Ovary (tissue), 9 donors: ENCODE results near the gene CLDN18. TPM values are rescaled to one million over a fixed set of nuclear protein-coding genes. Genes with fewer than 3 reads are reported as not detected.

Experiments
- DNase-seq, 5 donors: peaks; one replicate each; pipeline ENCODE4 v3.0.0-alpha.2; 2019 to 2020
- H3K27ac ChIP-seq, 2 donors: fragments of 200-600 bp; one replicate each; pipeline versions ENCODE4 v1.5.1 to v1.8.0; 2019 to 2022
- H3K27me3 ChIP-seq: fragments of 200-600 bp; one replicate; pipeline ENCODE4 v1.8.0; 2022
- H3K36me3 ChIP-seq: fragments of 200-600 bp; sonication (generic); one replicate; pipeline ENCODE4 v1.5.1; 2019
- H3K4me1 ChIP-seq: one replicate; pipeline ENCODE4 v1.8.1; 2013; ENCODE audit warnings: mild to moderate bottlenecking, moderate library complexity; ENCODE audit not compliant: insufficient read depth
- H3K4me3 ChIP-seq: fragments of 200-600 bp; sonication (generic); one replicate; pipeline ENCODE4 v1.5.1; 2017
- H3K9me3 ChIP-seq, 2 donors: fragments of 200-600 bp in 1 of 2; sonication (generic) in 1 of 2; one replicate each; pipeline versions ENCODE4 v1.5.1 to v1.8.1; 2013 to 2019; ENCODE audit warnings: mild to moderate bottlenecking in 1 of 2, moderate library complexity in 1 of 2
- EP300 ChIP-seq: sonication (generic); formaldehyde crosslinking; IDR thresholded peaks from one replicate; pipeline ENCODE4 v1.6.1; 2017; ENCODE audit warnings: antibody characterized with exemption
- POLR2A ChIP-seq: fragments of 450-650 bp; IDR thresholded peaks from one replicate; pipeline ENCODE4 v1.6.1; 2017; ENCODE audit warnings: antibody characterized with exemption, mild to moderate bottlenecking, moderate library complexity
- WGBS, 3 donors: extraction: QIAGEN DNeasy Blood & Tissue Kit in 1 of 3; methylation state at CpG; one replicate each; pipeline versions ENCODE4 v1.1.5 to v1.1.7; 2013 to 2017; 5-methylcytosine and 5-hydroxymethylcytosine counted together
- intact Hi-C, 4 donors: fragments of 100-400 bp; cut with DNase I; formaldehyde crosslinking; loops; one replicate each; pipeline versions ENCODE4 v1.11.0 to v1.15.1; 2022 to 2023
- polyA plus RNA-seq, 2 donors: library from polyadenylated mRNA; stranded (reverse); fragments of 200-250 nt in 1 of 2; fragments of 350-450 nt in 1 of 2; fragmentation: Illumina TruSeq in 1 of 2; extraction: RNeasy Lipid Tissue Mini Kit (QIAGEN cat#74804) in 1 of 2; gene quantifications; one replicate each; pipeline ENCODE4 v1.2.3, GENCODE V29; 2013 to 2014
- total RNA-seq, 7 donors: library from RNA; depleted of rRNA in 2 of 7; stranded (reverse); fragments of >200 nt in 2 of 7; fragmentation: NEBNext Ultra II Directional in 3 of 7; extraction: Animal tissue kit (Norgen Biotek cat#: 25700) in 3 of 7; gene quantifications; one replicate each; pipeline versions ENCODE4 v1.1.0 to v1.2.4, GENCODE V29; 2016 to 2023
- TF ChIP-seq, protein P1 (sequence below), 3 donors: fragments of 450-650 bp in 2 of 3; fragments of 200-600 bp in 1 of 3; IDR thresholded peaks; one replicate each; pipeline versions ENCODE4 v1.5.1 to v1.8.0; 2016 to 2022; ENCODE audit warnings: antibody characterized with exemption in 3 of 3, mild to moderate bottlenecking in 1 of 3
- donor health status: DM: no; HTN: no; CAD: no; lungs with moderate emphysema.
- donor health status: DM: no; HTN: no; CAD: no.
- donor health status: Bipolar disorder and iron deficiency.
- donor health status: DM: yes; HTN: yes; CAD: no.
- donor health status: DM: no; HTN: no; CAD: no.
- donor health status: DM: yes; HTN: yes; CAD: no.

Gene CLDN18
- total and polyA plus RNA-seq, 9 donors: 0.08 to 0.31 (median 0.11) TPM; not detected in 6

DNA sequence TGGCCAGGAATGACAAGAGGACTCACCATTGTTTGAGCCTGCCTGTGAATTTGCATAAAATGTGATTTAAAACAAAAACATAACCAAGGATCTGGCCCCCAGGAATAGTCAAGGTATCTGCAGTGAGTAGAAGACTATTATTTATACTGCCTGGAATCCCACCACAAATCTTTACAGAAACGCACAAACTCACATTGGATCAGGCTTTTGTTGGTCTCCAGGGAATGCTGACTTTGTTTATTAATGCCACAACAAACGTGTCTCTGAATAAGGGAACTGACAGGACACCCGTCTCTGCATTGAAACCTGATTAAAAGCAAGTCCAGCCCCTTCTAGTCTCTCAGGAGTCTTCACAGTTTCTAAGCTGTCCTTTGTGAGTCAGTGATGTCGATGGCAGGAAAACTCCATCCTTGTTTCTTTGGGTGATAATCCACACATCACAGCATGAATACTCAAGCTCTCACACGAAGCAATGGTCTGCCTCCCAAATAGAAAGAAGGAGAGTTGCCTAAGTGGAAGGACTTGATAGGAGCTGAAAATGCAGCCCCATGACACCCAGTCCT, 37.7 kb downstream of the CLDN18 start:
- 73 to 83% (median 78%) methylated on average over 5 of the region's 5 CpGs for WGBS, 3 donors
- H3K4me1 ChIP-seq: peaks cover 2% of the 10 kb centered on the region
- H3K27ac ChIP-seq: no peak overlapping the region
- no peaks in the 10 kb centered on the region for H3K27me3 ChIP-seq
- no peak for TF ChIP-seq EP300
- TF ChIP-seq POLR2A: no peak
- TF ChIP-seq, protein P1, sequence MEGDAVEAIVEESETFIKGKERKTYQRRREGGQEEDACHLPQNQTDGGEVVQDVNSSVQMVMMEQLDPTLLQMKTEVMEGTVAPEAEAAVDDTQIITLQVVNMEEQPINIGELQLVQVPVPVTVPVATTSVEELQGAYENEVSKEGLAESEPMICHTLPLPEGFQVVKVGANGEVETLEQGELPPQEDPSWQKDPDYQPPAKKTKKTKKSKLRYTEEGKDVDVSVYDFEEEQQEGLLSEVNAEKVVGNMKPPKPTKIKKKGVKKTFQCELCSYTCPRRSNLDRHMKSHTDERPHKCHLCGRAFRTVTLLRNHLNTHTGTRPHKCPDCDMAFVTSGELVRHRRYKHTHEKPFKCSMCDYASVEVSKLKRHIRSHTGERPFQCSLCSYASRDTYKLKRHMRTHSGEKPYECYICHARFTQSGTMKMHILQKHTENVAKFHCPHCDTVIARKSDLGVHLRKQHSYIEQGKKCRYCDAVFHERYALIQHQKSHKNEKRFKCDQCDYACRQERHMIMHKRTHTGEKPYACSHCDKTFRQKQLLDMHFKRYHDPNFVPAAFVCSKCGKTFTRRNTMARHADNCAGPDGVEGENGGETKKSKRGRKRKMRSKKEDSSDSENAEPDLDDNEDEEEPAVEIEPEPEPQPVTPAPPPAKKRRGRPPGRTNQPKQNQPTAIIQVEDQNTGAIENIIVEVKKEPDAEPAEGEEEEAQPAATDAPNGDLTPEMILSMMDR (IDR thresholded peaks at IDR 0.05): no peak
- no peak overlapping the region for H3K4me3 ChIP-seq
- H3K36me3 ChIP-seq: no peaks in the 10 kb centered on the region
- no peaks in the 10 kb centered on the region for H3K9me3 ChIP-seq
- intact Hi-C loops: no loop called here
- DNase-seq: no peak

DNA sequence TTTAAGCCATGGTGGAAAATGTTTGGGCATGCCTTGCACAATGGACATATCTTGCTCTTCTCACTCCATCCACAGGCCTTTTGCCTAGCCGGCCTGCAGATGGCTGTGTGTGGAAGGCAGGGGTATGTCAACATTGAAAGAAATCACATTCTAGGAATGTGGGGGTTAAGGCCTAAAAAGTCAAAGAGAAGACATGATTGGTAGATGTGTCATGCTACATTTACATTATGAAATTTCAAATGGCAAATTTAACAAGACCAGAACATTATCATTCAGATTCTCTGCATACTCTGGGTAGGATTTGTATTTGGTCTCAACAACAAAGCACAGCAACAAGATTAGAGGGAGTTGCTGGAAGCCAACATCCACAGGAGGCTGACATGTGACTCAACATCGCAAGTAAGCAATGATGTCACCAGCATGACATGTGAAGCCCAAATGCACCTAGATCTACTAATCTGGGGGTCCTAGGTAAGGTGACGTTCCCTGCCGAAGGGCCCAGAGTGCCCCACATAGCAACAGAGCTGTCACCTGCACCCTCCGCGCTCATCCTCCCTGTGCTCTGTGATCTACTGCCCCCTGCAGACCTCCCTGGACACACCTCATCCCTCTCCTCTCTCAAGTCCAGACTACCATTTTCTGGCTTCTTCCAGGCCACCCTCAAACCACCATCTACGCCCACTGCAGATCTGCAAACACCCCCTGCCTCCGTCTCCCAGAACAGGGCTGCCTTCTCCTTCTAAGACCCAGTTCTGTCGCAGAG, 39.4 kb downstream of the CLDN18 start:
- H3K36me3 ChIP-seq: no peaks in the 10 kb centered on the region
- no peak overlapping the region for H3K4me3 ChIP-seq
- H3K9me3 ChIP-seq: no peaks in the 10 kb centered on the region
- intact Hi-C loops: no loop called here
- 94 to 96% (median 96%) methylated on average over 9 of the region's 9 CpGs for WGBS, 3 donors
- H3K27ac ChIP-seq: no peak overlapping the region
- no peaks in the 10 kb centered on the region for H3K27me3 ChIP-seq
- peaks cover 2% of the 10 kb centered on the region for H3K4me1 ChIP-seq
- TF ChIP-seq EP300: no peak
- TF ChIP-seq, protein P1 (IDR thresholded peaks at IDR 0.05): no peak
- TF ChIP-seq POLR2A: no peak
- DNase-seq: no peak

DNA sequence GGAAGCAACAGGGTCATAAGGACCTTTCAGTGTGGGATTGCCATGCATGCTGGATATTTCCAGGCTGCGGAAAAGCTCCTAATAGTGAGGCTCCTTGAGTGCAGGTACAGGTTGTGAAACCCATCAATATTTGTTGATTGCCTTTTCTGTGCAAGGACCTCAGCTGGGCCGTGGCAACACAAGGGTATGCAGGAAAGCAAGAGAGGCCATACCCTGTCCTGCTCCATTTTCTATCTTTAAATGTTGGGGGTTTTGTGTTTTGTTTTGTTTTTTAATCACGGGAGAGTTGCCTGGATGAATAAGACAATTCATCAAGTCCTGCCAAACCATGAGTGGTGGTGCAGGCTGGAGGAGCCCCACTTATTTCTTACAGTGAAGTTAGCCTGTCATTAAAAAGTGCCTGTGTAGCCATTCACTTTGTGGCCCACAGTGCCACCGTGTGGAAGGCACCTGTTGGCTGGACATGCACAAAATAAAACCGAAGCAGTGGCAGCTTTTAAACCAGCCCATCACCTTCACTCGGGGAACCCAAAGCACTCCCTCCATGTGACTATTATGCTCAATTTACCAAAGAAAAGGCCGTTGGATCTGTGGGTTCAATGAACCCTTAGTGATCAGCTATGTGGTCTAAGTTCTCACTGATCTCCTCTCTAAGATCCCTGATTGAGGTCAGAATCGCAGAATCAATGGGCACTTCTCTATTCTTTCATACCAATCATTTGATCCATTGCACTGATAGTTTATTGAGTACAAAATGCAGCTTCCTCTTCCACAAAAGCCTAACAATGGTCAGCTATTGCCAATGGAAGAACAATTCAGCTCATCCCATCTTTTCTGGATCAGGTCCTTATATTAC, 42.2 kb downstream of the CLDN18 start:
- intact Hi-C loops: no loop called here
- Histone ChIP-seq H3K4me3 (no peak overlapping the region), H3K4me1 (peaks cover 2% of the 10 kb centered on the region), H3K27ac (no peak overlapping the region), H3K27me3 (no peaks in the 10 kb centered on the region), H3K9me3 (no peaks in the 10 kb centered on the region), H3K36me3 (no peaks in the 10 kb centered on the region)
- TF ChIP-seq, protein P1 (IDR thresholded peaks at IDR 0.05): peak in 1 of 3 donors; percentile 10
- TF ChIP-seq POLR2A (no peak), EP300 (no peak)
- WGBS, 3 donors: 46 to 49% (median 49%) methylated on average over 8 of the region's 8 CpGs
- peak in 1 of 5 donors; percentile 55 for DNase-seq

DNA sequence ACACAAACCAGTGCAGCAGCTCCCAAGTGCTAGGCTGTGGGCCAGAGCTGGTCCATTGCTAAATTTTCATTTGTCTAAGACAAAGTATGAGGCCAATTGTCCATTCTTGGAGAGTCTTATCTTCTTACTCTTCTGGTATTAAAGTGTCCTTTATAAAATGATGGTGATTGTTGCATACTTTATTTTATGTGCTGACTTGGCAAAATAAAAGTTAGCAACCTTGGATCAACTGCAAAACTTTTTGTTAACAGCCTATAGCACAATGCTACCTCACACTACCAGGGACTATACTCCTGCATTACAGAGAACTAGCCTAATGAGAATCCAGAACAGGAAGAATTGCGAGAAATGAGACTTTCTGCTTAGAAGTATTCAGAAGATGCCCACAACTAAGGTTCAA, 44.1 kb downstream of the CLDN18 start:
- no peak for DNase-seq
- TF ChIP-seq, protein P1 (IDR thresholded peaks at IDR 0.05): no peak
- TF ChIP-seq EP300: no peak
- Histone ChIP-seq H3K27ac (no peak overlapping the region), H3K36me3 (no peaks in the 10 kb centered on the region), H3K4me3 (no peak overlapping the region), H3K9me3 (no peaks in the 10 kb centered on the region), H3K4me1 (peaks cover 2% of the 10 kb centered on the region), H3K27me3 (no peaks in the 10 kb centered on the region)
- intact Hi-C loops: no loop called here
- 95 to 100% (median 100%) methylated on average over 1 of the region's 1 CpG for WGBS, 3 donors
